GM19043 (cell line): ENCODE data around the gene MCTS1.
"Not testable (repeated sequence)": the region's sequence is repeated elsewhere in the genome, so short reads cannot be mapped to it uniquely, and the experiment has no call there.

ENCODE experiments used
- ATAC-seq: cut with Tn5 transposase; IDR thresholded peaks from one replicate; pipeline ENCODE4 v1.9.1; 2021; ENCODE audit warnings: low read depth; ENCODE audit not compliant: unreplicated experiment

The MCTS1 gene

GRCh38 chrX:120625371-120625770, 21.5 kb downstream of the MCTS1 start:
- ATAC-seq: no peak

DNA sequence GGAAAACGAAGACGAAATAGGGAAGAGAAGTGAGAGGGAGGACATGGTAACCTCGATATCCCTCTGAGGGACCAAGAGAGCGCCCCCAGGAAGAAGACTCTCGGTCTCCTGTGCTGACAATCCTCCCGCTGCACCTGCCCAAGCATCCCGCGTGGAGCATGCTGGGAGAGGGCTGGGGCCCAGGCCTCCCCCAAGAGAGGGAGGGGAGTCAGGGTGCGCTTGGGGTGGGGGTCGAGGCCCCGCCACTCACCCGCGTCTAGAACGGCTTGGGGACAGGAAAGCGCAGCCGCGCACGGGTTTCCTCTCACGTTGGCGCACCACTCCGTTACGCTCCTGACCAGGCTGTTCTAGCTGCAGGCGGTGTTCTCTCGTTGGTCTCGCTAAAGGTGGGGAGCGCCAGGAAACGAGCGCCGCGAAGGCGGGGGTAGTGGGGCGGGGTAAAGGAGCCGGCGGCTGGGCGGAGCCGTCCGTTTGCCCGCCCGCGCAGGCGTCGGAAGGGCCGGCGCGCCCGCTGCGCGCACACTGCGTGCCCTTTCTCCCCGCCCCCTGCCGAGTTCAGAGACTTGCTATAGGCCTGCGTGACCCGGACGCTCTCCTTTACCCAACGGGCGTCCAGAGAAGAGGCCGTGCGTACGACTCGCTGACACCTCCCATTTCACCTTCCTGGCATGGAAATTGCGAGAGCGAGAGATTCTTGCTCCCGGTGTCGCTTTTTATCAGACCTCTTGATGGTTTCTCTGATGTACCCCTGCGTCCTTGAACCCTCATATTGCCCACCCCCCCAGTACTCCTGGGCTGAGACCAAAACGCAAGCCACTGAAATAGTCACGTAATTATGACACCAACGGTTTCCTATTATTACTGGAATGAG, 26.0 kb downstream of the MCTS1 start, which contains the start of gene C1GALT1C1:
Gene C1GALT1C1 (minus strand): TSS at position 388 of the 871 bp plus-strand sequence. CDS start 2,888 bp downstream, outside the sequence.
- peak; percentile 95 for ATAC-seq

DNA sequence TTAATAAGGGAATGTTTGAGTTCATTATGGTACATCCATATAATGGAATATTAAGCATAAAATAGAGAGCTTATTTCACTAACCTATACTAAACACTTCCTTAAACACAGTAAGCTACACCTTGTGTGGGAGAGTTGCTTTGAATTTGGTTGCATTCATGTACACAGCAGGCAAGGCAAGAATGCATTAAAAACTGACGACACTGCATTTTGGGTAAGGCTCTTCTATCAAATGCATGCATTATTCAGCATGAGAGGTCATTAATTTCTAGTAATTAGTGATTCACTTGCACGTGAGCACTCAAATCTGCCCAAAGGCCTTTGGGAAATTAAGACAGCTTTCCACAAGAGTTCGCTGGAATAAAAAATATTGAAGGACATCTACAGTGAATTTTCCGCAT, 34.7 kb downstream of the MCTS1 start:
- ATAC-seq: no peak

GRCh38 chrX:120642871-120643270, 39.0 kb downstream of the MCTS1 start:
- no peak for ATAC-seq

DNA sequence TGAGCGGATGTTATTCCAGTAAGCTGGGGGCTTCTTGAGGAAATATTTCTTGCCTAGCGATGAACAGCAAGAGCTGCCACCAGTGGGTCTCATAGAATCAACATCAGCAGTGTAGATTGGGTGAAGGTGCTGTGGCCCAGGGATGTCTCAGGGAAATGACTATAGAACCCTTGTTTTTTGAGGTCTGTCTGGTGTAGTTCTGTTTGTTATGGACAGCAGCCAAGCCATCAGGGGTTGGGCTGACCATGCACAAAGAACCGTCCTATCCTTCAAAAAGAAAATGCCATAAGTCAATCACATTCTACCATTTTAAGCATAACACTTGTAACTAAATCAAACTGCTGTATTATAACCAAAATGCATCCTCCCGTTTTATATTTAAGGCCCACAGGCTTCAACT, 43.2 kb downstream of the MCTS1 start:
- no peak for ATAC-seq

DNA sequence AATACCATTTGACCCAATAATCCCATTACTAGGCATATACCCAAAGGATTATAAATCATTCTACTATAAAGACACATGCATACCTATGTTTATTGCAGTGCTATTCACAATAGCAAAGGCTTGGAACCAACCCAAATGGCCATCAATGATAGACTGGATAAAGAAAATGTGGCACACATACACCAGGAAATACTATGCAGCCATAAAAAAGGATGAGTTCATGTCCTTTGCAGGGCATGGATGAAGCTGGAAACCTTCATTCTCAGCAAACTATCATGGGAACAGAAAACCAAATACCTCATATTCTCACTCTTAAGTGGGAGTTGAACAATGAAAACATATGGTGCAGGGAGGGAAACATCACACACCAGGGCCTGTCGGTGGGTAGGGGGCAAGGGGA, 48.4 kb downstream of the MCTS1 start:
- ATAC-seq: not testable (repeated sequence)

- no peak for ATAC-seq
Measured at GRCh38 chrX:120653000-120653399, 49.1 kb downstream of the MCTS1 start.

DNA sequence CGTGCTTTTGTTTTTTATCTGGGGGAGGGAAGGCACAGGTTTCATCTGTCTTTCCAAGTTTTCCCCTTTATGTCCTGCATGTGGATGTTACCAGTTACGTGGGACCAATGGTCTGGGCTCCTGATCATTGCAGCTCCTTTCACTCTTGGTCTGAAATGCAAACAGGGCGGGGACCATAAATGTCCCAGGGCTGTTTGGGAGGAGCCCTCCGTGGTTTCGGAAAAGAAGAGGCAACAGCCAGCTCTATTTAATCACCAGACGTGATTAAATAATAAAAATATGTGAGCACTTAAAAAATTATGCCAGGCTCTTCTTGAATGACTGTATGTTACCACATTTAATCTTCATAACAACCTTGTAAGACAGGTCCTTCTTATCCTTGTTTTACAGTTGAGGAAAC, 56.7 kb downstream of the MCTS1 start:
- no peak for ATAC-seq
